GM19238 (cell line): ENCODE data around the gene CCDC71L.

Experiments used
- DNase-seq: peaks from one replicate; pipeline ENCODE4 v3.0.0; 2011; ENCODE audit warnings: low spot score; ENCODE audit not compliant: insufficient read length

CCDC71L gene

GRCh38 chr7:106659166-106659962 lies 1.6 kb downstream of the CCDC71L start:
- no peak for DNase-seq

- no peak for DNase-seq
Observed at GRCh38 chr7:106658316-106659165, 2.4 kb downstream of the CCDC71L start.

GRCh38 chr7:106657085-106657991 lies 3.6 kb downstream of the CCDC71L start:
- DNase-seq, result no peak

GRCh38 chr7:106655703-106656498 lies 5.1 kb downstream of the CCDC71L start:
- DNase-seq, result no peak

- no peak for DNase-seq
Observed at GRCh38 chr7:106653488-106653887, 7.5 kb downstream of the CCDC71L start.

- no peak for DNase-seq
Observed at GRCh38 chr7:106652909-106653308, 8.0 kb downstream of the CCDC71L start.

- no peak for DNase-seq
Observed at GRCh38 chr7:106652092-106652491, 8.9 kb downstream of the CCDC71L start.

- no peak for DNase-seq
Observed at GRCh38 chr7:106646256-106646655, 14.7 kb downstream of the CCDC71L start.

GRCh38 chr7:106644999-106645398 lies 16.0 kb downstream of the CCDC71L start:
- DNase-seq, result no peak

GRCh38 chr7:106643216-106644000 lies 17.6 kb downstream of the CCDC71L start:
- DNase-seq, result no peak

GRCh38 chr7:106641416-106641815 lies 19.5 kb downstream of the CCDC71L start:
- DNase-seq, result no peak

GRCh38 chr7:106640368-106641141 lies 20.4 kb downstream of the CCDC71L start:
- no peak for DNase-seq

- DNase-seq, result no peak
Observed at GRCh38 chr7:106639476-106640334, 21.3 kb downstream of the CCDC71L start.

GRCh38 chr7:106635411-106635810 lies 25.5 kb downstream of the CCDC71L start:
- no peak for DNase-seq

GRCh38 chr7:106634958-106635357 lies 26.0 kb downstream of the CCDC71L start:
- no peak for DNase-seq

GRCh38 chr7:106630648-106631047 lies 30.3 kb downstream of the CCDC71L start:
- DNase-seq, result no peak

- no peak for DNase-seq
Observed at GRCh38 chr7:106629516-106629915, 31.4 kb downstream of the CCDC71L start.
